Right lobe of liver (tissue), 4 donors: ENCODE results near the gene PRKAG3.

Source experiments
- CTCF ChIP-seq, 4 donors: fragments of 200-600 bp in 3 of 4; fragments of 450-650 bp in 1 of 4; IDR thresholded peaks; one replicate each; pipeline versions ENCODE4 v1.5.1 to v1.8.0; 2016 to 2022; ENCODE audit warnings: antibody characterized with exemption in 4 of 4, mild to moderate bottlenecking in 2 of 4
- POLR2A ChIP-seq: fragments of 450-650 bp; IDR thresholded peaks from one replicate; pipeline ENCODE4 v1.6.1; 2017; ENCODE audit warnings: antibody characterized with exemption, mild to moderate bottlenecking
- donor health status: DM: no; HTN: no; CAD: no.
- donor health status: DM: no; HTN: no; CAD: no.
- donor health status: DM: no; HTN: yes; CAD: no.

- no peak for TF ChIP-seq CTCF (IDR thresholded peaks at IDR 0.05)
- no peak for TF ChIP-seq POLR2A
These were observed 887 bp downstream of the PRKAG3 start for GRCh38 chr2:218830526-218831306.
